H1 (cell line): ENCODE results near the gene CACNA2D3. TPM values are rescaled to one million over a fixed set of nuclear protein-coding genes. Genes with fewer than 3 reads are reported as not detected.

ENCODE experiments used
- CTCF ChIA-PET: fragments of 300-600 bp; sonication (Branson Sonifier 250); formaldehyde crosslinking; loops from one replicate; lab custom pipeline; 2021; ENCODE audit not compliant: partially characterized antibody; lab: Charles Lee
- POLR2A ChIA-PET: fragments of 300-600 bp; sonication (Branson Sonifier 250); formaldehyde crosslinking; loops from one replicate; lab custom pipeline; 2021; ENCODE audit warnings: inconsistent platforms; ENCODE audit not compliant: partially characterized antibody; lab: Charles Lee
- DNase-seq, 2 experiments: peaks; one replicate each; pipeline versions ENCODE4 v3.0.0 to v3.0.0-alpha.2; 2010 to 2022; ENCODE audit warnings: low spot score in 2 of 2, low read depth in 1 of 2, mixed read lengths in 1 of 2
- FAIRE-seq: peaks from 2 replicates; lab custom pipeline; 2011; peaks lifted over from hg19 to GRCh38; lab: Jason Lieb, UNC
- H2AFZ ChIP-seq: 2 replicates; pipeline ENCODE4 v1.8.1; 2012; ENCODE audit warnings: low read length, inconsistent platforms
- H2AK5ac ChIP-seq: 2 replicates; pipeline ENCODE4 v1.6.1; 2013; ENCODE audit warnings: low read depth, low read length
- H2BK120ac ChIP-seq: replicated peaks from 2 replicates; pipeline ENCODE3; 2013; ENCODE audit warnings: low read depth, low read length, inconsistent platforms
- H2BK12ac ChIP-seq: 2 replicates; pipeline ENCODE4 v1.6.1; 2013; ENCODE audit warnings: low read depth, low read length
- H2BK15ac ChIP-seq: 2 replicates; pipeline ENCODE4 v1.6.1; 2013; ENCODE audit warnings: low read length
- H2BK20ac ChIP-seq: 2 replicates; pipeline ENCODE4 v1.6.1; 2013; ENCODE audit warnings: low read length
- H2BK5ac ChIP-seq: 2 replicates; pipeline ENCODE4 v1.6.1; 2013; ENCODE audit warnings: low read depth, low read length
- H3K14ac ChIP-seq: 2 replicates; pipeline ENCODE4 v1.6.1; 2013; ENCODE audit warnings: inconsistent platforms; ENCODE audit not compliant: insufficient read length
- H3K18ac ChIP-seq: 2 replicates; pipeline ENCODE4 v1.6.1; 2013; ENCODE audit warnings: low read length; ENCODE audit errors: extremely low read depth
- H3K23ac ChIP-seq: 2 replicates; pipeline ENCODE4 v1.6.1; 2013; ENCODE audit warnings: inconsistent platforms; ENCODE audit not compliant: insufficient read length
- H3K23me2 ChIP-seq: 2 replicates; pipeline ENCODE4 v1.6.1; 2013; ENCODE audit warnings: low read depth, low read length
- H3K27ac ChIP-seq: 2 replicates; pipeline ENCODE4 v1.6.1; 2011; ENCODE audit warnings: low read depth, low read length, inconsistent platforms
- H3K27me3 ChIP-seq, 4 experiments: replicated peaks in 1 of 4; 1 replicate in 1 of 4; 2 replicates in 3 of 4; pipeline versions ENCODE4 v1.6.1 to v1.8.1; 2011 to 2013; ENCODE audit warnings: low read length in 3 of 4, mild to moderate bottlenecking in 3 of 4, inconsistent platforms in 2 of 4, mixed read lengths in 2 of 4, moderate library complexity in 1 of 4; ENCODE audit not compliant: control insufficient read depth in 3 of 4, insufficient read depth in 3 of 4; ENCODE audit errors: extremely low read depth in 1 of 4
- H3K36me3 ChIP-seq, 4 experiments: 2 replicates each; pipeline versions ENCODE4 v1.6.1 to v1.8.1; 2011 to 2013; ENCODE audit warnings: mild to moderate bottlenecking in 4 of 4, low read length in 3 of 4, moderate library complexity in 2 of 4, control low read depth in 1 of 4, inconsistent platforms in 1 of 4; ENCODE audit not compliant: insufficient read depth in 4 of 4, control insufficient read depth in 2 of 4
- H3K4ac ChIP-seq: replicated peaks from 2 replicates; pipeline ENCODE3; 2013; ENCODE audit warnings: low read length, low read depth, mixed read lengths, inconsistent platforms; ENCODE audit not compliant: insufficient read length
- H3K4me1 ChIP-seq, 4 experiments: replicated peaks in 1 of 4; 1 replicate in 1 of 4; 2 replicates in 3 of 4; pipeline versions ENCODE4 v1.6.1 to v1.8.1; 2011 to 2013; ENCODE audit warnings: low read length in 3 of 4, inconsistent platforms in 2 of 4, mixed read lengths in 1 of 4; ENCODE audit not compliant: insufficient read depth in 4 of 4, control insufficient read depth in 3 of 4
- H3K4me2 ChIP-seq, 2 experiments: 2 replicates each; pipeline versions ENCODE4 v1.6.1 to v1.8.1; 2011 to 2013; ENCODE audit warnings: low read depth in 2 of 2, low read length in 2 of 2, control low read depth in 1 of 2, inconsistent platforms in 1 of 2, mild to moderate bottlenecking in 1 of 2; ENCODE audit not compliant: insufficient read depth in 1 of 2
- H3K4me3 ChIP-seq, 4 experiments: fragments of 200-600, 300-600 bp in 1 of 4; sonication (generic), shearing (Covaris generic), sonication (Bioruptor Twin) in 1 of 4; 2 replicates each; pipeline versions ENCODE4 v1.5.1 to v1.8.1; 2011 to 2016; ENCODE audit warnings: low read length in 4 of 4, low read depth in 3 of 4, control low read depth in 2 of 4, inconsistent platforms in 2 of 4, mild to moderate bottlenecking in 2 of 4, mixed read lengths in 1 of 4, moderate library complexity in 1 of 4; ENCODE audit not compliant: insufficient read depth in 2 of 4; ENCODE audit errors: extremely low read depth in 1 of 4
- H3K56ac ChIP-seq: replicated peaks from 2 replicates; pipeline ENCODE3; 2013; ENCODE audit warnings: low read depth, mild to moderate bottlenecking, mixed read lengths, low read length, inconsistent platforms; ENCODE audit not compliant: insufficient read length
- H3K79me1 ChIP-seq: 2 replicates; pipeline ENCODE4 v1.6.1; 2013; ENCODE audit warnings: low read depth, low read length, control low read depth
- H3K79me2 ChIP-seq, 2 experiments: 2 replicates each; pipeline versions ENCODE4 v1.6.1 to v1.8.1; 2012 to 2013; ENCODE audit warnings: low read length in 2 of 2, mild to moderate bottlenecking in 2 of 2, inconsistent platforms in 1 of 2; ENCODE audit not compliant: insufficient read depth in 2 of 2, control insufficient read depth in 1 of 2
- H3K9ac ChIP-seq, 4 experiments: replicated peaks in 1 of 4; 1 replicate in 1 of 4; 2 replicates in 3 of 4; pipeline versions ENCODE4 v1.6.1 to v1.8.1; 2011 to 2013; ENCODE audit warnings: low read depth in 3 of 4, low read length in 3 of 4, control low read depth in 2 of 4, mild to moderate bottlenecking in 2 of 4, moderate library complexity in 2 of 4, inconsistent platforms in 1 of 4; ENCODE audit errors: extremely low read depth in 1 of 4
- H3K9me3 ChIP-seq, 2 experiments: 2 replicates each; pipeline versions ENCODE4 v1.6.1 to v1.8.1; 2012 to 2013; ENCODE audit warnings: mild to moderate bottlenecking in 2 of 2, moderate library complexity in 2 of 2, control low read depth in 1 of 2, inconsistent platforms in 1 of 2, low read depth in 1 of 2, low read length in 1 of 2, mixed read lengths in 1 of 2; ENCODE audit not compliant: insufficient read depth in 2 of 2
- H4K20me1 ChIP-seq, 2 experiments: replicated peaks in 1 of 2; 2 replicates each; pipeline versions ENCODE3 to v1.8.1; 2011 to 2013; ENCODE audit warnings: inconsistent platforms in 2 of 2, low read length in 2 of 2, mild to moderate bottlenecking in 1 of 2; ENCODE audit not compliant: insufficient read depth in 2 of 2, control insufficient read depth in 1 of 2
- H4K5ac ChIP-seq: 2 replicates; pipeline ENCODE4 v1.6.1; 2013; ENCODE audit warnings: low read length, low read depth, mixed read lengths, inconsistent platforms; ENCODE audit not compliant: insufficient read length
- H4K8ac ChIP-seq: 2 replicates; pipeline ENCODE4 v1.8.0; 2013; ENCODE audit warnings: mild to moderate bottlenecking, moderate library complexity, low read length, inconsistent platforms; ENCODE audit not compliant: insufficient read depth; ENCODE audit errors: extremely low read depth
- H4K91ac ChIP-seq: replicated peaks from 2 replicates; pipeline ENCODE3; 2013; ENCODE audit warnings: low read length, mixed read lengths, inconsistent platforms; ENCODE audit not compliant: insufficient read length
- BRCA1 ChIP-seq: IDR thresholded peaks from 2 replicates; pipeline ENCODE4 v1.6.1; 2012; ENCODE audit warnings: low read depth, low read length, improper control_type of control experiment
- KDM1A ChIP-seq: fragments of 200-600, 300-600 bp; sonication (generic); IDR thresholded peaks from 2 replicates; pipeline ENCODE4 v1.7.1; 2016; ENCODE audit warnings: mild to moderate bottlenecking, low read length, borderline replicate concordance
- POLR2A ChIP-seq, 2 experiments: IDR thresholded peaks; 1 replicate in 1 of 2; 2 replicates in 1 of 2; pipeline ENCODE4 v1.6.1; 2011; ENCODE audit warnings: low read depth in 2 of 2, low read length in 2 of 2, mild to moderate bottlenecking in 2 of 2; ENCODE audit errors: control extremely low read depth in 1 of 2
- SRF ChIP-seq: IDR thresholded peaks from 2 replicates; pipeline ENCODE4 v1.6.1; 2011; ENCODE audit warnings: mild to moderate bottlenecking, low read depth, low read length, moderate library complexity
- WGBS, 2 experiments: shearing (Covaris generic) in 1 of 2; methylation state at CpG; one replicate each; pipeline versions ENCODE4 v1.1.6 to v1.1.7; 2013 to 2015; ENCODE audit warnings: low lambda C conversion rate in 2 of 2, mixed read lengths in 2 of 2, inconsistent platforms in 1 of 2, low coverage in 1 of 2, missing lambda C conversion rate in 1 of 2; ENCODE audit not compliant: insufficient replicate concordance in 2 of 2, insufficient coverage in 1 of 2, insufficient read length in 1 of 2; ENCODE audit errors: extremely low coverage in 1 of 2, missing lambda C conversion rate in 1 of 2; 5-methylcytosine and 5-hydroxymethylcytosine counted together
- polyA plus RNA-seq, 7 experiments: library from polyadenylated mRNA; depleted of rRNA in 3 of 7; stranded (reverse) in 5 of 7; unstranded in 2 of 7; fragments of >200 nt in 5 of 7; fragments of 200-250 nt in 2 of 7; gene quantifications; 1 replicate in 5 of 7; 2 replicates in 1 of 7; 4 replicates in 1 of 7; pipeline versions ENCODE4 v1.2.1 to v1.2.3, GENCODE V29; 2011 to 2013; ENCODE audit warnings: missing spikeins in 2 of 7, mixed read lengths in 2 of 7
- total RNA-seq: library from RNA; stranded (reverse); fragmentation: NEBNext Ultra II Directional; extraction: Animal tissue kit (Norgen Biotek cat#: 25700); gene quantifications from 2 replicates; pipeline ENCODE4 v1.2.1, GENCODE V29; 2021

The CACNA2D3 gene
- total and polyA plus RNA-seq, 2 of the 8 experiments (the other 6 are each of a cell fraction or from before 2014, with no cell fraction given), result 1.5 to 1.8 TPM

DNA sequence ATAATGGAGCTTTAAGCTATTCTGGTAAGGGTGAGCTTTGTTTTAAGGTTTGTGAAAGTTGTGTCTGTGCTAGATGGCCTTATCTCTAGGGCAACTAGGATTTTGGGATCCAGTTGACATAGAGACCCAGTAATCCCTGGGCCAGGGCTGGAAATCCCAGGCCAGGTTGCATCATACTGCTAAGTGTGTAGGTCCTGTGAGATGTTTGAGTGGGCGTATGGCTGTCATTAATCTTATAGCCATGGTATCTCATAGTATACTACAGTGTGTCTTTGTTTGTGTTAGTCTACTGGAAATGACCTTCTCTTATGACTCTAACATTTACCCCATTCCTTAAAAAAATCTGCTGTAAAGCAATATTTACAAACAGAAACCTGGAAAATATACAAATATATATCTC is 151.4 kb downstream of the CACNA2D3 start:
- no peak overlapping the region for H2BK5ac ChIP-seq
- no peaks in the 10 kb centered on the region for H3K9me3 ChIP-seq
- no peak overlapping the region for H3K4me3 ChIP-seq
- no peak overlapping the region for H4K8ac ChIP-seq
- no peak overlapping the region for H2AK5ac ChIP-seq
- no peaks in the 10 kb centered on the region for H3K36me3 ChIP-seq
- no peak overlapping the region for H3K14ac ChIP-seq
- no peak overlapping the region for H3K4ac ChIP-seq
- no peak overlapping the region for H2BK120ac ChIP-seq
- H4K91ac ChIP-seq, result no peak overlapping the region
- H3K23me2 ChIP-seq, result no peaks in the 10 kb centered on the region
- ChIA-PET CTCF (interaction anchor here (1.6 kb wide), 1 partner anchor 21 kb away, joined by 4 read pairs; no protein-coding TSS in a partner anchor), POLR2A (no interaction called here)
- no peak overlapping the region for H3K18ac ChIP-seq
- H3K4me2 ChIP-seq, result no peak overlapping the region
- no peaks in the 10 kb centered on the region for H3K79me1 ChIP-seq
- no peak overlapping the region for H2BK20ac ChIP-seq
- DNase-seq (no peak), FAIRE-seq (no peak)
- H3K23ac ChIP-seq, result no peak overlapping the region
- H3K27ac ChIP-seq, result no peak overlapping the region
- no peak overlapping the region for H3K56ac ChIP-seq
- H3K27me3 ChIP-seq, result no peaks in the 10 kb centered on the region
- TF ChIP-seq POLR2A (IDR thresholded peaks at IDR 0.05; ENCODE audit: control extremely low read depth in 1 of 2, low read depth in 2 of 2, low read length in 2 of 2), result no peak
- TF ChIP-seq BRCA1, result no peak
- no peak for TF ChIP-seq KDM1A
- TF ChIP-seq SRF, result no peak
- 87% methylated on average over 1 of the region's 1 CpG; no CpG with 5 or more reads in 1 of the 2 experiments for WGBS, 2 experiments
- H2BK12ac ChIP-seq, result no peak overlapping the region
- H4K20me1 ChIP-seq, result no peaks in the 10 kb centered on the region
- H4K5ac ChIP-seq, result no peak overlapping the region
- peaks cover 0 to 6% (median 0%) of the 10 kb centered on the region in 4 experiments; a peak in 3 of 7 replicates for H3K4me1 ChIP-seq
- H3K79me2 ChIP-seq, result no peaks in the 10 kb centered on the region
- no peak overlapping the region for H3K9ac ChIP-seq
- no peak overlapping the region for H2AFZ ChIP-seq
- H2BK15ac ChIP-seq, result no peak overlapping the region
